Measurements from ENCODE around the gene BCL2L12.
"Not testable (repeated sequence)": the region's sequence is repeated elsewhere in the genome, so short reads cannot be mapped to it uniquely, and the experiment has no call there.

BCL2L12 gene

GRCh38 chr19:49665351-49666119, at the start of gene BCL2L12, which contains the start of gene IRF3:
Gene BCL2L12 (plus strand): TSS chr19:49665933. CDS start chr19:49666693, 760 bp downstream.
Gene IRF3 (minus strand): TSS chr19:49665857. CDS start chr19:49664838, 1,019 bp downstream.
- DNase-seq (ENCODE audit: low read depth): peak; percentile 79
- no peak for TF ChIP-seq CTCF (IDR thresholded peaks at IDR 0.05; ENCODE audit: control insufficient read depth, extremely low read depth, insufficient read depth)
- peak within 1 kb of the TSS; percentile 94 for H3K4me3 ChIP-seq (ENCODE audit: low read depth, low read length)

GRCh38 chr19:49616532-49616931, 49.2 kb upstream of the BCL2L12 start:
- no peak for DNase-seq (ENCODE audit: low read depth)

GRCh38 chr19:49616945-49617344, 48.8 kb upstream of the BCL2L12 start:
- no peak for DNase-seq (ENCODE audit: low read depth)
- no peak overlapping the region for H3K4me3 ChIP-seq (ENCODE audit: low read depth, low read length)
- no peak for TF ChIP-seq CTCF (IDR thresholded peaks at IDR 0.05; ENCODE audit: control insufficient read depth, extremely low read depth, insufficient read depth)

More at GRCh38 chr19:49616532-49616931, 49.2 kb upstream of the BCL2L12 start:
- no peak overlapping the region for H3K4me3 ChIP-seq (ENCODE audit: low read depth, low read length)
- TF ChIP-seq CTCF (IDR thresholded peaks at IDR 0.05; ENCODE audit: control insufficient read depth, extremely low read depth, insufficient read depth): no peak

- not testable (repeated sequence) for DNase-seq (ENCODE audit: low read depth); H3K4me3 ChIP-seq (ENCODE audit: low read depth, low read length)
Measured at GRCh38 chr19:49617860-49618259, 47.9 kb upstream of the BCL2L12 start.

GRCh38 chr19:49624967-49625910, 40.5 kb upstream of the BCL2L12 start:
- no peak overlapping the region for H3K4me3 ChIP-seq (ENCODE audit: low read depth, low read length)
- DNase-seq (ENCODE audit: low read depth): no peak
- TF ChIP-seq CTCF (IDR thresholded peaks at IDR 0.05; ENCODE audit: control insufficient read depth, extremely low read depth, insufficient read depth): no peak

- no peak overlapping the region for H3K4me3 ChIP-seq (ENCODE audit: low read depth, low read length)
- no peak for TF ChIP-seq CTCF (IDR thresholded peaks at IDR 0.05; ENCODE audit: control insufficient read depth, extremely low read depth, insufficient read depth)
- no peak for DNase-seq (ENCODE audit: low read depth)
Measured at GRCh38 chr19:49626226-49626625, 39.5 kb upstream of the BCL2L12 start.

GRCh38 chr19:49629659-49630058, 36.1 kb upstream of the BCL2L12 start:
- no peak for TF ChIP-seq CTCF (IDR thresholded peaks at IDR 0.05; ENCODE audit: control insufficient read depth, extremely low read depth, insufficient read depth)
- no peak overlapping the region for H3K4me3 ChIP-seq (ENCODE audit: low read depth, low read length)
- DNase-seq (ENCODE audit: low read depth): no peak
